ENCODE results near the gene BHLHE23.

- TF ChIP-seq, protein P1, sequence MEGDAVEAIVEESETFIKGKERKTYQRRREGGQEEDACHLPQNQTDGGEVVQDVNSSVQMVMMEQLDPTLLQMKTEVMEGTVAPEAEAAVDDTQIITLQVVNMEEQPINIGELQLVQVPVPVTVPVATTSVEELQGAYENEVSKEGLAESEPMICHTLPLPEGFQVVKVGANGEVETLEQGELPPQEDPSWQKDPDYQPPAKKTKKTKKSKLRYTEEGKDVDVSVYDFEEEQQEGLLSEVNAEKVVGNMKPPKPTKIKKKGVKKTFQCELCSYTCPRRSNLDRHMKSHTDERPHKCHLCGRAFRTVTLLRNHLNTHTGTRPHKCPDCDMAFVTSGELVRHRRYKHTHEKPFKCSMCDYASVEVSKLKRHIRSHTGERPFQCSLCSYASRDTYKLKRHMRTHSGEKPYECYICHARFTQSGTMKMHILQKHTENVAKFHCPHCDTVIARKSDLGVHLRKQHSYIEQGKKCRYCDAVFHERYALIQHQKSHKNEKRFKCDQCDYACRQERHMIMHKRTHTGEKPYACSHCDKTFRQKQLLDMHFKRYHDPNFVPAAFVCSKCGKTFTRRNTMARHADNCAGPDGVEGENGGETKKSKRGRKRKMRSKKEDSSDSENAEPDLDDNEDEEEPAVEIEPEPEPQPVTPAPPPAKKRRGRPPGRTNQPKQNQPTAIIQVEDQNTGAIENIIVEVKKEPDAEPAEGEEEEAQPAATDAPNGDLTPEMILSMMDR (IDR thresholded peaks at IDR 0.05), result no peak
- TF ChIP-seq POLR2A (IDR thresholded peaks at IDR 0.05), result no peak
- no peak for TF ChIP-seq EP300 (IDR thresholded peaks at IDR 0.05)
These were observed 30.8 kb downstream of the BHLHE23 start for GRCh38 chr20:62975812-62976508.

All from tibial nerve (tissue), 4 donors.